ENCODE measurements around the gene CYP4X1. TPM values are rescaled to one million over a fixed set of nuclear protein-coding genes. Genes with fewer than 3 reads are reported as not detected.
"Not testable (repeated sequence)": the region's sequence is repeated elsewhere in the genome, so short reads cannot be mapped to it uniquely, and the experiment has no call there.

CYP4X1 gene
- total RNA-seq, 4 donors from 2014 or later, result 3.1 to 14.8 (median 12.1) TPM

DNA sequence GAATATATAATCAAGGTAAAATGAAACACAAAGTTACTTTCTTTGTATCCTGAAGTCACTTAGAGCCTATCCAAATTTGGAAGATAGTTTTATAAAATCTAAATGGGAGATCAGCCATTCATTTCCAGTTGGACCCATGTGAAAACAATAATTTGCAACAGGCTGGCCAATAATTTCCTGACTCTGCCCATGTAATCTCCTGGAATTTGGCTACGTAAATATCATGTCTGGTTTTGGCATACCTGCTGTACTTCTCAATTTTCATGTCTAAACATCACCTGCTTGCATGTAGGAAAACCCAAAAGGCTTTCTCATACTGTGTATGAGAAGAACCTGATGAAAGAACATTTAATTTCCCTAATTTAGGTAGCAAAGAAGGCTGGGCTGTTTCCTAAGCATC, 35.9 kb downstream of the CYP4X1 start:
- DNase-seq (ENCODE audit: low spot score in 2 of 2), result no peak
- intact Hi-C loops (cut with DNase I; ENCODE audit: low total_unique reads), result no loop called here
- WGBS, 2 donors, result 30 to 59% methylated on average over 1 of the region's 1 CpG
- TF ChIP-seq CTCF (IDR thresholded peaks at IDR 0.05) (no peak), POLR2A (IDR thresholded peaks at IDR 0.05) (no peak)
- H3K4me3 ChIP-seq (ENCODE audit: low read depth, poor library complexity, severe bottlenecking), result no peak overlapping the region

DNA sequence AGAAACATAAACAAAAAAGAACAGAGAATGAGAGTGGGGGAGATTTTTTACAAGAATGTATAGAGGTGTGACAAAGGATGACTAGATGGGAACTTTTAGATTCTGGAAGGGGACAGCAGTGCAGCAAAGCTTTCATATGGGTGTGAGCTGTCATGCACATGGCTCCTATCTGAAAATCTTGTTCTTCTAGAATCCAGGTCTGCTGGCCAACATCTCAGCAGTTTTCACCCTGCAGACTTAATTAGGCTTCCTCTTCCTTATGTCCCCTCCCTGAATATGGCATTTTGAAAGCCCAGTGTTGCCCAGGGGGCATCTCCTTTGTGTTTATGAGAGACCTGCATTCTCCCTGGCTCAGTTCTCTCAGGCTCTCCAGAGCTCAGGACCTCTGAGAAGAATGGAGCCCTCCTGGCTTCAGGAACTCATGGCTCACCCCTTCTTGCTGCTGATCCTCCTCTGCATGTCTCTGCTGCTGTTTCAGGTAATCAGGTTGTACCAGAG, 43.7 kb downstream of the CYP4X1 start, which contains the start of gene CYP4Z1:
Gene CYP4Z1, plus strand, starts transcription at position 135 of the 498 bp plus-strand sequence. Its CDS starts 260 bp downstream, at position 395.
- H3K4me3 ChIP-seq (ENCODE audit: low read depth, poor library complexity, severe bottlenecking), result no peak within 1 kb of the TSS
- intact Hi-C loops (cut with DNase I; ENCODE audit: low total_unique reads), result no loop called here
- DNase-seq (ENCODE audit: low spot score in 2 of 2), result no peak
- TF ChIP-seq POLR2A (IDR thresholded peaks at IDR 0.05), result no peak
- TF ChIP-seq CTCF (IDR thresholded peaks at IDR 0.05), result no peak

GRCh38 chr1:47069080-47069479, 45.6 kb downstream of the CYP4X1 start:
- H3K4me3 ChIP-seq (ENCODE audit: low read depth, poor library complexity, severe bottlenecking); DNase-seq (ENCODE audit: low spot score in 2 of 2); intact Hi-C loops (cut with DNase I; ENCODE audit: low total_unique reads): not testable (repeated sequence)
- 85 to 89% methylated on average over 4 of the region's 4 CpGs for WGBS, 2 donors

DNA sequence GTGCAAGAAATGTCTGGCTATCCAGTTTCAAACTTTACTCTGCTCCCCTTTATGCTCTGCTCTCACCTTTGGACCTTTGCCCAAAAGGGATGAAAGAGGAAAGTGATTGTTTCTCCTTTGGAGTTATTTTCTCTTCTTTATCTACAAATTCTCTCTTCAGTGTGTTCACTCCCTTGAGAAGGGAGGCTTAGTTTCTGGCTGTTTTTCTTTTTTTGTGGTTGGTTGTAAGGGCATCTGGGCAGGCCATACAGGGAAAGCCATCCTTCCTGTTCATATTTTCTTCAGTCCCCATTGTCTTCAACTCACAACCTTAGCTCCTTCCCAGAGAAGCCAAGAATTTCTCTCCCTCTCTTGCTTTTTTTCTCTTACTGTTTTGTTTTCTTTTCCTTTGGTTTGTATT, 46.0 kb downstream of the CYP4X1 start:
- intact Hi-C loops (cut with DNase I; ENCODE audit: low total_unique reads); H3K4me3 ChIP-seq (ENCODE audit: low read depth, poor library complexity, severe bottlenecking); DNase-seq (ENCODE audit: low spot score in 2 of 2): not testable (repeated sequence)

DNA sequence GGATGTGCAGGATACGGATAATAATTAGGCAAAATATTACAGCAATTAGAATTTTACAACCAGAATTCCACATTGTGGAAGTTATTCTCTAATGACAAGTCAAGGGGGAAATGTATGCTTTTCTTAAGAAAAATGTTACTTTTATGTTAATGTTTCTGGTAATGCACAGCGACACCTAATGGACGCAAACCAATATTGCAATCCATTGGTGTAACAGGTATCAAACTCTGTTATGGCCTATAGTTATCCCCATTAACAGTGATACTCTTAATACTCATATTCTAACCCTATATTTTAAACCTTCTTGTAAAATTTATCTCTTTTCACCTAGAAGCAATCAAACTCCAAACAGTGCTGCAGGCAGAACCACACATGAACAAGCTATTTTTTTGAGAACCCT, 65.9 kb downstream of the CYP4X1 start:
- WGBS, 2 donors, result 4% methylated on average over 3 of the region's 3 CpGs
- H3K4me3 ChIP-seq (ENCODE audit: low read depth, poor library complexity, severe bottlenecking); intact Hi-C loops (cut with DNase I; ENCODE audit: low total_unique reads): not testable (repeated sequence)
- peak in 1 of 2 donors; percentile 39 for DNase-seq (ENCODE audit: low spot score in 2 of 2)

DNA sequence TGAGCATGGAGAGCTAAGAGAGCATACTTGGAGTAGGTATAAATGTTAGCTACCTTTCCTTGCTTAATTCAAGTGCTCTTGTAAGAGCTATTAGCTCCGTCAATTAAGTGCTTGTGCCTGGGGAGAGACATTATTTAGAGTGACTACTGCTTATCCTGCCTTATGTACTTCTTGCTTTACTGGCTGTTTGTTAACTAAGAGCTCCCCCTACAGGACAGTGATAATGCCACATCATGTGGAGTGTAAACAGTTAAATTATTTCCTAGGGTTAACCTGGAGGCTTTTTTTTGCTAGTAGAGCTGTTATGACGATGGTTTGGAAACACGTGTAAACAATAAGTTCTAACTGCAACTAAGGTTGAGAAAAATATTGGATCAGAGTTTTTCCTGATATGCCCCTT, 68.0 kb downstream of the CYP4X1 start:
- intact Hi-C loops (cut with DNase I; ENCODE audit: low total_unique reads); H3K4me3 ChIP-seq (ENCODE audit: low read depth, poor library complexity, severe bottlenecking); DNase-seq (ENCODE audit: low spot score in 2 of 2): not testable (repeated sequence)
- 25% methylated on average over 3 of the region's 3 CpGs; no CpG with 5 or more reads in 1 of the 2 donors for WGBS, 2 donors

Other genes starting within 250 kb of the CYP4X1 start
- gene CYP4B1, start 224.6 kb upstream of the CYP4X1 start, total RNA-seq, result 100 to 1,000 TPM in 1 of 4 donors, 10 to 100 TPM in 3; 35.7 to 215 (median 75.1) TPM
- gene CYP4A11, start 82.2 kb upstream of the CYP4X1 start, total RNA-seq, result under 1 TPM in 1 of 4 donors, not detected in 3; 0.29 TPM
- 1 to 10 TPM in 3 of 4 donors, not detected in 1; 1.1 to 2.9 (median 1.1) TPM for gene CYP4Z1, start 43.6 kb downstream of the CYP4X1 start, total RNA-seq
- under 1 TPM in 1 of 4 donors, not detected in 3; 0.16 TPM for gene CYP4A22, start 113.8 kb downstream of the CYP4X1 start, total RNA-seq
- 100 to 1,000 TPM; 121 to 267 (median 125) TPM for gene PDZK1IP1, start 166.4 kb downstream of the CYP4X1 start, total RNA-seq
- 1 to 10 TPM in 3 of 4 donors, under 1 TPM in 1; 0.76 to 4.7 (median 2.0) TPM for gene TAL1, start 208.6 kb downstream of the CYP4X1 start, total RNA-seq